ENCODE results near the gene CPNE2. TPM values are rescaled to one million over a fixed set of nuclear protein-coding genes. Genes with fewer than 3 reads are reported as not detected.

CPNE2 gene
- total and polyA plus RNA-seq, 2 of the 8 experiments (the other 6 are each of a cell fraction or from before 2014, with no cell fraction given), result 10.6 to 39.5 TPM

DNA sequence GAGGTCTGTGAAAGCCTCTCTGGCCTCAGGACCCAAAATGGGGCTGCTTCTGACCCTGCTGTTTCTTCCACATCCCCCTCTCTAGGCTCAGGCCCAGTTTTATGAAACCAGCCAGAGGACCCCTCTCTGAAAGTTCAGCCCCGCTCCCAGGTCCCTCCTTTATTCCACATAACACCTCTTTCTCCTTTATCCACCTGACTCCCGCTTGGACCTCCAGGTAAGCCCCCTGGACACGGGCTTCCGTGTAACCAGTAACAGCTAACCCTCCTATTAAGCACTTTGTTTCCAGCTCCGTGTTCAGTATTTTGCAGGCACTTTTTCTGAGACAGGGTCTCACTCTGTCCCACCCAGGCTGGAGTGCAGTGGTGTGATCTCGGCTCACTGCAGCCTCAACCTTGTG, 56.1 kb downstream of the CPNE2 start:
- 94% methylated on average over 6 of the region's 6 CpGs; no CpG with 5 or more reads in 1 of the 2 experiments for WGBS, 2 experiments (ENCODE audit: extremely low coverage in 1 of 2, insufficient coverage in 1 of 2, insufficient read length in 1 of 2, insufficient replicate concordance in 2 of 2, low coverage in 1 of 2, low lambda C conversion rate in 2 of 2, missing lambda C conversion rate in 1 of 2)
- Histone ChIP-seq H2BK12ac (ENCODE audit: low read depth, low read length) (no peak overlapping the region), H2BK20ac (ENCODE audit: low read length) (peak overlapping the region; percentile 62; the same call in 1 of the 2 replicates), H3K23ac (ENCODE audit: insufficient read length) (no peak overlapping the region), H2AFZ (ENCODE audit: low read length) (no peak overlapping the region), H2BK15ac (ENCODE audit: low read length) (no peak overlapping the region), H3K4me1 (replicated peaks in 1 of 4; ENCODE audit: control insufficient read depth in 3 of 4, insufficient read depth in 4 of 4, low read length in 3 of 4) (peaks cover 13 to 33% (median 16%) of the 10 kb centered on the region in 4 experiments), H3K23me2 (ENCODE audit: low read depth, low read length) (no peaks in the 10 kb centered on the region), H3K9ac (replicated peaks in 1 of 4; ENCODE audit: extremely low read depth in 1 of 4, low read depth in 3 of 4, low read length in 3 of 4) (no peak overlapping the region), H4K5ac (ENCODE audit: insufficient read length, low read depth, low read length) (no peak overlapping the region), H3K14ac (ENCODE audit: insufficient read length) (no peak overlapping the region), H4K8ac (ENCODE audit: extremely low read depth, insufficient read depth, low read length) (no peak overlapping the region; the same call in 1 of the 2 replicates), H3K79me2 (ENCODE audit: control insufficient read depth in 1 of 2, insufficient read depth in 2 of 2, low read length in 2 of 2) (no peaks in the 10 kb centered on the region), H4K91ac (replicated peaks; ENCODE audit: insufficient read length, low read length) (peak overlapping the region; percentile 22), H3K79me1 (ENCODE audit: low read depth, low read length) (no peaks in the 10 kb centered on the region), H3K56ac (replicated peaks; ENCODE audit: insufficient read length, low read depth, low read length) (no peak overlapping the region), H2AK5ac (ENCODE audit: low read depth, low read length) (no peak overlapping the region), H3K27ac (ENCODE audit: low read depth, low read length) (no peak overlapping the region), H2BK120ac (replicated peaks; ENCODE audit: low read depth, low read length) (peak overlapping the region; percentile 10), H3K36me3 (ENCODE audit: control insufficient read depth in 2 of 4, insufficient read depth in 4 of 4, low read length in 3 of 4) (peaks cover under 1 to 15% (median 6%) of the 10 kb centered on the region in 4 experiments; a peak in 7 of 8 replicates), H3K4me3 (ENCODE audit: extremely low read depth in 1 of 4, insufficient read depth in 2 of 4, low read depth in 3 of 4, low read length in 4 of 4) (no peak overlapping the region), H2BK5ac (ENCODE audit: low read depth, low read length) (peak overlapping the region; percentile 16; the same call in 1 of the 2 replicates), H3K18ac (ENCODE audit: extremely low read depth, low read length) (no peak overlapping the region; the same call in 1 of the 2 replicates), H3K9me3 (ENCODE audit: insufficient read depth in 2 of 2, low read depth in 1 of 2, low read length in 1 of 2) (no peaks in the 10 kb centered on the region), H3K4ac (replicated peaks; ENCODE audit: insufficient read length, low read depth, low read length) (no peak overlapping the region), H3K27me3 (replicated peaks in 1 of 4; ENCODE audit: control insufficient read depth in 3 of 4, extremely low read depth in 1 of 4, insufficient read depth in 3 of 4, low read length in 3 of 4) (no peaks in the 10 kb centered on the region), H3K4me2 (ENCODE audit: insufficient read depth in 1 of 2, low read depth in 2 of 2, low read length in 2 of 2) (no peak overlapping the region), H4K20me1 (replicated peaks in 1 of 2; ENCODE audit: control insufficient read depth in 1 of 2, insufficient read depth in 2 of 2, low read length in 2 of 2) (no peaks in the 10 kb centered on the region)
- DNase-seq (ENCODE audit: low read depth in 1 of 2, low spot score in 2 of 2), result peak in 1 of 2 experiments; percentile 45
- POLR2A ChIA-PET (ENCODE audit: partially characterized antibody), result interaction anchor here (0.8 to 1.7 kb wide), 4 partner anchors 13 to 133 kb away, joined by 4 to 5 read pairs (median 4); no protein-coding TSS in a partner anchor
- FAIRE-seq, result no peak
- CTCF ChIA-PET (ENCODE audit: partially characterized antibody), result interaction anchor here (0.7 to 2.6 kb wide), 10 partner anchors 15 to 313 kb away, joined by 3 to 15 read pairs (median 3); partner anchors contain the start of genes CPNE2 and POLR2C
- TF ChIP-seq BACH1 (IDR thresholded peaks at IDR 0.05; ENCODE audit: low read length), result no peak
- no peak for TF ChIP-seq NRF1 (IDR thresholded peaks at IDR 0.05; ENCODE audit: low read depth, low read length)
- no peak for TF ChIP-seq BCL11A (IDR thresholded peaks at IDR 0.05; ENCODE audit: low read depth in 2 of 2, low read length in 2 of 2)
- no peak for TF ChIP-seq POLR2A (IDR thresholded peaks at IDR 0.05; ENCODE audit: control extremely low read depth in 1 of 2, low read depth in 2 of 2, low read length in 2 of 2)
